OCI-LY1 (cell line): ENCODE results near the gene NOG.

Experiments used
- H2AFZ ChIP-seq: fragments of 200-600 bp; sonication (generic), shearing (Covaris generic); 2 replicates; pipeline ENCODE4 v1.6.0; 2014; ENCODE audit warnings: antibody characterized with exemption, mild to moderate bottlenecking, low read length
- H3F3A ChIP-seq: fragments of 200-600 bp; sonication (generic), shearing (Covaris generic); 2 replicates; pipeline ENCODE4 v1.6.0; 2014; ENCODE audit warnings: mild to moderate bottlenecking, antibody characterized with exemption, low read length, moderate library complexity; ENCODE audit not compliant: insufficient read depth
- H3K27ac ChIP-seq: fragments of 200-600 bp; sonication (generic); 2 replicates; pipeline ENCODE4 v1.5.1; 2014; ENCODE audit warnings: low read length, mixed run types, mild to moderate bottlenecking, low read depth; ENCODE audit not compliant: poor library complexity, severe bottlenecking
- H3K27me3 ChIP-seq: fragments of 200-600 bp; sonication (generic); 2 replicates; pipeline ENCODE4 v1.6.0; 2014; ENCODE audit warnings: antibody characterized with exemption, mild to moderate bottlenecking, low read length, moderate library complexity; ENCODE audit not compliant: insufficient read depth
- H3K36me3 ChIP-seq: fragments of 200-600 bp; sonication (generic); 2 replicates; pipeline ENCODE4 v1.6.1; 2014; ENCODE audit warnings: mild to moderate bottlenecking, antibody characterized with exemption, low read length, moderate library complexity, mixed read lengths; ENCODE audit not compliant: insufficient read depth
- H3K4me1 ChIP-seq: fragments of 200-600 bp; sonication (generic); 2 replicates; pipeline ENCODE4 v1.5.1; 2014; ENCODE audit warnings: mild to moderate bottlenecking, low read length, moderate library complexity; ENCODE audit not compliant: insufficient read depth, severe bottlenecking
- H3K4me2 ChIP-seq: fragments of 200-600 bp; sonication (generic), shearing (Covaris generic); 2 replicates; pipeline ENCODE4 v1.6.1; 2014; ENCODE audit warnings: low read length
- H3K4me3 ChIP-seq: fragments of 200-600 bp; sonication (generic); 2 replicates; pipeline ENCODE4 v1.5.1; 2014; ENCODE audit warnings: low read length, low read depth, mild to moderate bottlenecking, mixed read lengths; ENCODE audit not compliant: poor library complexity, severe bottlenecking
- H3K79me2 ChIP-seq: fragments of 200-600 bp; shearing (Covaris generic); 2 replicates; pipeline ENCODE4 v1.6.1; 2016; ENCODE audit warnings: mixed run types, low read length, mixed read lengths; ENCODE audit not compliant: insufficient read depth
- H3K9ac ChIP-seq: fragments of 200-600 bp; sonication (generic), shearing (Covaris generic); 2 replicates; pipeline ENCODE4 v1.6.1; 2014; ENCODE audit warnings: mild to moderate bottlenecking, low read length, mixed read lengths
- H3K9me2 ChIP-seq: fragments of 200-600 bp; sonication (generic), shearing (Covaris generic); 2 replicates; pipeline ENCODE4 v1.6.1; 2014; ENCODE audit warnings: low read depth, mild to moderate bottlenecking, low read length, mixed read lengths
- H3K9me3 ChIP-seq: fragments of 200-600 bp; shearing (Covaris generic); 2 replicates; pipeline ENCODE4 v1.6.1; 2014; ENCODE audit warnings: low read length, mixed read lengths
- H4K20me1 ChIP-seq: fragments of 200-600 bp; sonication (generic), shearing (Covaris generic); 2 replicates; pipeline ENCODE4 v1.6.0; 2016; ENCODE audit warnings: mild to moderate bottlenecking, low read length; ENCODE audit not compliant: insufficient read depth
- EZH2 ChIP-seq: fragments of 200-600 bp; sonication (generic), shearing (Covaris generic); IDR thresholded peaks from 2 replicates; pipeline ENCODE4 v1.8.0; 2017; ENCODE audit warnings: borderline replicate concordance, mixed run types, mild to moderate bottlenecking, antibody characterized with exemption, low read length, moderate library complexity, mixed read lengths
- TF ChIP-seq, protein P1 (sequence below): fragments of 200-600 bp; sonication (generic), shearing (Covaris generic); IDR thresholded peaks from 2 replicates; pipeline ENCODE4 v1.5.1; 2017; ENCODE audit warnings: mild to moderate bottlenecking, antibody characterized with exemption, low read length, moderate library complexity, mixed read lengths

NOG gene

DNA sequence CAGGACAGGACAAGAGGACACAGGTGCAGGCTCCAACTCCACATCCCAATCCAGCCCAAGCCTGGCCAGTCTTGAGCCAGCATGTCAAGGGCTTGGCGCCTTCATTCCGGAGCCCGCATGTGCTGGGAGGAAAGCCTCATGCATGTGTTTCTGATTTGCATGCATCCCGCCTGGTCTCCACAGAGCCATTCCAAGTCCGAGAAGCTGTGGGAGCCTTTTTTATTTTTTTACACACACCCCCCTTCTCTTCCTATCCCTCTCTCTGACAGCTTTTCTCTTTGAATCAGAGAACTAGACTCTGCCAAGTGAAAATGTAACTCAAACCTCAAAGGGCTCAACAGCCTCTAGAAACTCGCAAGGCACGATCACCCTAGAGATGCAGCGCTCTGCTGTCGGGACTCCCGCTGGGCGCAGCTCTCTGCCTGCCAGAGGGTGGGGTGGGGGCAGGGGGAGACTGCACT, 45.1 kb downstream of the NOG start:
- Histone ChIP-seq H3K79me2 (no peaks in the 10 kb centered on the region), H3K4me1 (no peaks in the 10 kb centered on the region), H3K4me2 (no peak overlapping the region), H3K27me3 (no peaks in the 10 kb centered on the region), H3K9ac (no peak overlapping the region), H3K4me3 (no peak overlapping the region), H3K36me3 (no peaks in the 10 kb centered on the region), H3K27ac (no peak overlapping the region), H3K9me3 (no peaks in the 10 kb centered on the region), H2AFZ (no peak overlapping the region), H4K20me1 (no peaks in the 10 kb centered on the region), H3K9me2 (no peaks in the 10 kb centered on the region), H3F3A (no peaks in the 10 kb centered on the region)
- TF ChIP-seq EZH2: no peak
- TF ChIP-seq, protein P1, sequence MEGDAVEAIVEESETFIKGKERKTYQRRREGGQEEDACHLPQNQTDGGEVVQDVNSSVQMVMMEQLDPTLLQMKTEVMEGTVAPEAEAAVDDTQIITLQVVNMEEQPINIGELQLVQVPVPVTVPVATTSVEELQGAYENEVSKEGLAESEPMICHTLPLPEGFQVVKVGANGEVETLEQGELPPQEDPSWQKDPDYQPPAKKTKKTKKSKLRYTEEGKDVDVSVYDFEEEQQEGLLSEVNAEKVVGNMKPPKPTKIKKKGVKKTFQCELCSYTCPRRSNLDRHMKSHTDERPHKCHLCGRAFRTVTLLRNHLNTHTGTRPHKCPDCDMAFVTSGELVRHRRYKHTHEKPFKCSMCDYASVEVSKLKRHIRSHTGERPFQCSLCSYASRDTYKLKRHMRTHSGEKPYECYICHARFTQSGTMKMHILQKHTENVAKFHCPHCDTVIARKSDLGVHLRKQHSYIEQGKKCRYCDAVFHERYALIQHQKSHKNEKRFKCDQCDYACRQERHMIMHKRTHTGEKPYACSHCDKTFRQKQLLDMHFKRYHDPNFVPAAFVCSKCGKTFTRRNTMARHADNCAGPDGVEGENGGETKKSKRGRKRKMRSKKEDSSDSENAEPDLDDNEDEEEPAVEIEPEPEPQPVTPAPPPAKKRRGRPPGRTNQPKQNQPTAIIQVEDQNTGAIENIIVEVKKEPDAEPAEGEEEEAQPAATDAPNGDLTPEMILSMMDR: no peak

DNA sequence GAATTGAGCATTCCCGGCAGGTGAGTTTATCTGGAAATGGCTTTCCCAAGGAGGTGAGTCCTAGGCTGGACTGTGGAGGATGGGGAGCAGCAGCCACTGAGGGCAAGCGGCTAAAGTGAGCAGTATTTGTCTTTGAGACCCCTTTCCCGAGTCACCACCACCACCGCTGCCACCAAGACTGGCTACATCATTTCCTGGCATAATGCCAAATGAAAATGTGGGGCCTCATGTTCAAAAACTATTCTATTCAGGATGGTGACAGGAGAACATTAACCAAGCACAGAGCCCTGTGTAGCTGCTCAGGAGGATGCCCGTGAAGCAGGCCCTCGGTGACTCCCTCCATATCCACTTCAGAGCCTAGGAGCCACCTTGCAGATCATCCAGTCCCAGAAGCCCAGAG, 46.0 kb downstream of the NOG start:
- Histone ChIP-seq H3K79me2 (no peaks in the 10 kb centered on the region), H3K4me1 (no peaks in the 10 kb centered on the region), H3K9ac (no peak overlapping the region), H3K4me2 (no peak overlapping the region), H3K36me3 (no peaks in the 10 kb centered on the region), H3K4me3 (no peak overlapping the region), H3K27ac (no peak overlapping the region), H3F3A (no peaks in the 10 kb centered on the region), H2AFZ (no peak overlapping the region), H4K20me1 (no peaks in the 10 kb centered on the region), H3K9me3 (no peaks in the 10 kb centered on the region), H3K9me2 (no peaks in the 10 kb centered on the region), H3K27me3 (no peaks in the 10 kb centered on the region)
- TF ChIP-seq, protein P1: no peak
- no peak for TF ChIP-seq EZH2

DNA sequence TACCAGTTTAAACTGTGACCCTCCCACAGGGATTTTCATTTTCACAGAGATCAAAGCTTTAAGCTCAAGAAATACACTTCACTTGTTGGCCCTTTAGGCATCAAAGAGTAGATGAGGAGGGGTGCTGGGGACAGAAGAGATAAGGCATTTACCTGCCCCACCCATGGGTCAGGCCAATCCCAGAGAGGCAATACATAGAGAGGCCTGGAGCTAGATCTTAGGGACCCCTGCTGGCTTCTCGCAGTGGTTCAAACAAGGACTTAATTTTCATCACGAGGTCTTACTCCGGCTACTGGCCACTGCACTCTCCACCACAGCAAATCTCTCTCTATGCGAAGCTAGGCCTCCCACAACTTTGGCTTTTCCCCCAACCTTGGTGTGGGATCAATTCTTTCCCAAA, 46.6 kb downstream of the NOG start:
- H3K9ac ChIP-seq: no peak overlapping the region
- no peaks in the 10 kb centered on the region for H3K4me1 ChIP-seq
- H3K36me3 ChIP-seq: no peaks in the 10 kb centered on the region
- no peaks in the 10 kb centered on the region for H3K9me2 ChIP-seq
- H4K20me1 ChIP-seq: no peaks in the 10 kb centered on the region
- H3K79me2 ChIP-seq: no peaks in the 10 kb centered on the region
- H3K27me3 ChIP-seq: no peaks in the 10 kb centered on the region
- no peak overlapping the region for H3K4me2 ChIP-seq
- no peak overlapping the region for H2AFZ ChIP-seq
- H3F3A ChIP-seq: no peaks in the 10 kb centered on the region
- no peak overlapping the region for H3K4me3 ChIP-seq
- no peak overlapping the region for H3K27ac ChIP-seq
- TF ChIP-seq, protein P1: no peak
- TF ChIP-seq EZH2: no peak
- no peaks in the 10 kb centered on the region for H3K9me3 ChIP-seq
